ENCODE results near the gene POC1A. TPM values are rescaled to one million over a fixed set of nuclear protein-coding genes. Genes with fewer than 3 reads are reported as not detected.

Gene POC1A
- total and polyA plus RNA-seq, 4 experiments from 2014 or later: 0.36 to 2.4 (median 1.0) TPM

- no peak overlapping the region for H3K27ac ChIP-seq (ENCODE audit: low read depth, low read length)
- H3K9me3 ChIP-seq (ENCODE audit: control insufficient read depth in 1 of 2, low read length in 2 of 2): no peaks in the 10 kb centered on the region
- H3K27ac Mint-ChIP-seq: peak overlapping the region in 2 of 7 donors; percentile 10 to 86
- ChIA-PET POLR2A (ENCODE audit: partially characterized antibody) (interaction anchor here (0.7 kb wide), 1 partner anchor 136 kb away, joined by 6 read pairs; the partner anchor contains the start of gene PPM1M), CTCF (ENCODE audit: partially characterized antibody) (interaction anchor here (1.0 to 1.9 kb wide), 5 partner anchors 10 to 109 kb away, joined by 3 to 5 read pairs (median 3); no protein-coding TSS in a partner anchor)
- no peaks in the 10 kb centered on the region for H3K36me3 Mint-ChIP-seq
- H3K4me3 Mint-ChIP-seq: no peak overlapping the region
- H3K4me1 Mint-ChIP-seq: peaks cover 0 to 2% (median 0%) of the 10 kb centered on the region in 4 donors
- no peaks in the 10 kb centered on the region for H3K4me1 ChIP-seq (ENCODE audit: insufficient read depth, low read length)
- intact Hi-C loops (cut with micrococcal nuclease): no loop called here
- no peaks in the 10 kb centered on the region for H3K27me3 ChIP-seq (ENCODE audit: insufficient read depth, low read length)
- no peak for DNase-seq
- H3K27me3 Mint-ChIP-seq: no peaks in the 10 kb centered on the region
- no peaks in the 10 kb centered on the region for H3K9me3 Mint-ChIP-seq
- H3K36me3 ChIP-seq (ENCODE audit: insufficient read depth, low read length): no peaks in the 10 kb centered on the region
- no peak overlapping the region for H3K4me3 ChIP-seq (ENCODE audit: low read length in 2 of 2)
Observed at GRCh38 chr3:52109611-52110301, 44.5 kb downstream of the POC1A start.

GRCh38 chr3:52108302-52109232, 45.7 kb downstream of the POC1A start:
- Mint-ChIP-seq H3K27me3 (no peaks in the 10 kb centered on the region), H3K9me3 (no peaks in the 10 kb centered on the region), H3K4me1 (peaks cover 0 to 2% (median 0%) of the 10 kb centered on the region in 4 donors), H3K27ac (peak overlapping the region in 2 of 7 donors; percentile 5 to 67), H3K4me3 (no peak overlapping the region), H3K36me3 (no peaks in the 10 kb centered on the region)
- no peak for DNase-seq
- H3K4me1 ChIP-seq (ENCODE audit: insufficient read depth, low read length): no peaks in the 10 kb centered on the region
- ChIA-PET POLR2A (ENCODE audit: partially characterized antibody) (no interaction called here), CTCF (ENCODE audit: partially characterized antibody) (interaction anchor here (1.3 to 1.9 kb wide), 3 partner anchors 9 to 108 kb away, joined by 3 to 5 read pairs (median 3); no protein-coding TSS in a partner anchor)
- H3K9me3 ChIP-seq (ENCODE audit: control insufficient read depth in 1 of 2, low read length in 2 of 2): no peaks in the 10 kb centered on the region
- intact Hi-C loops (cut with micrococcal nuclease): no loop called here
- H3K27ac ChIP-seq (ENCODE audit: low read depth, low read length): no peak overlapping the region
- no peaks in the 10 kb centered on the region for H3K36me3 ChIP-seq (ENCODE audit: insufficient read depth, low read length)
- H3K27me3 ChIP-seq (ENCODE audit: insufficient read depth, low read length): no peaks in the 10 kb centered on the region
- no peak overlapping the region for H3K4me3 ChIP-seq (ENCODE audit: low read length in 2 of 2)

- peaks cover 0 to 3% (median 0%) of the 10 kb centered on the region in 8 donors for H3K9me3 Mint-ChIP-seq
- H3K27ac Mint-ChIP-seq: no peak overlapping the region
- no peaks in the 10 kb centered on the region for H3K4me1 ChIP-seq (ENCODE audit: insufficient read depth, low read length)
- ChIA-PET POLR2A (ENCODE audit: partially characterized antibody) (no interaction called here), CTCF (ENCODE audit: partially characterized antibody) (no interaction called here)
- H3K27ac ChIP-seq (ENCODE audit: low read depth, low read length): no peak overlapping the region
- no peak overlapping the region for H3K4me3 ChIP-seq (ENCODE audit: low read length in 2 of 2)
- no peaks in the 10 kb centered on the region for H3K9me3 ChIP-seq (ENCODE audit: control insufficient read depth in 1 of 2, low read length in 2 of 2)
- no peaks in the 10 kb centered on the region for H3K27me3 Mint-ChIP-seq
- H3K27me3 ChIP-seq (ENCODE audit: insufficient read depth, low read length): no peaks in the 10 kb centered on the region
- H3K36me3 ChIP-seq (ENCODE audit: insufficient read depth, low read length): no peaks in the 10 kb centered on the region
- DNase-seq: no peak
- peaks cover 0 to 4% of the 10 kb centered on the region in 2 donors for H3K36me3 Mint-ChIP-seq
- intact Hi-C loops (cut with micrococcal nuclease): no loop called here
- peaks cover 0 to 2% (median 0%) of the 10 kb centered on the region in 4 donors for H3K4me1 Mint-ChIP-seq
- H3K4me3 Mint-ChIP-seq: no peak overlapping the region
Observed at GRCh38 chr3:52106951-52107611, 47.1 kb downstream of the POC1A start.

- H3K27me3 ChIP-seq (ENCODE audit: insufficient read depth, low read length): no peaks in the 10 kb centered on the region
- intact Hi-C loops (cut with micrococcal nuclease): no loop called here
- H3K36me3 ChIP-seq (ENCODE audit: insufficient read depth, low read length): no peaks in the 10 kb centered on the region
- no peak for DNase-seq
- Mint-ChIP-seq H3K4me3 (no peak overlapping the region), H3K27ac (no peak overlapping the region), H3K27me3 (no peaks in the 10 kb centered on the region), H3K4me1 (peaks cover 0 to 2% (median 0%) of the 10 kb centered on the region in 4 donors), H3K36me3 (peaks cover 1 to 12% of the 10 kb centered on the region in 2 donors), H3K9me3 (peaks cover 0 to 15% (median 12%) of the 10 kb centered on the region in 8 donors)
- H3K4me1 ChIP-seq (ENCODE audit: insufficient read depth, low read length): no peaks in the 10 kb centered on the region
- ChIA-PET CTCF (ENCODE audit: partially characterized antibody) (interaction anchor here (0.6 to 1.7 kb wide), 2 partner anchors 14 to 711 kb away, joined by 3 to 4 read pairs; no protein-coding TSS in a partner anchor), POLR2A (ENCODE audit: partially characterized antibody) (interaction anchor here (0.6 kb wide), 1 partner anchor 94 kb away, joined by 4 read pairs; no protein-coding TSS in a partner anchor)
- no peak overlapping the region for H3K4me3 ChIP-seq (ENCODE audit: low read length in 2 of 2)
- H3K9me3 ChIP-seq (ENCODE audit: control insufficient read depth in 1 of 2, low read length in 2 of 2): no peaks in the 10 kb centered on the region
- H3K27ac ChIP-seq (ENCODE audit: low read depth, low read length): no peak overlapping the region
Observed at GRCh38 chr3:52104684-52105640, 49.3 kb downstream of the POC1A start.

GRCh38 chr3:52102934-52103333, 51.3 kb downstream of the POC1A start:
- no peak overlapping the region for H3K4me3 ChIP-seq (ENCODE audit: low read length in 2 of 2)
- CTCF ChIA-PET (ENCODE audit: partially characterized antibody): no interaction called here
- H3K36me3 ChIP-seq (ENCODE audit: insufficient read depth, low read length): no peaks in the 10 kb centered on the region
- DNase-seq: no peak
- no peaks in the 10 kb centered on the region for H3K27me3 ChIP-seq (ENCODE audit: insufficient read depth, low read length)
- no peak overlapping the region for H3K27ac ChIP-seq (ENCODE audit: low read depth, low read length)
- Mint-ChIP-seq H3K27me3 (no peaks in the 10 kb centered on the region), H3K27ac (no peak overlapping the region), H3K4me3 (no peak overlapping the region), H3K9me3 (peaks cover 0 to 15% (median 12%) of the 10 kb centered on the region in 8 donors), H3K36me3 (peaks cover 1 to 12% of the 10 kb centered on the region in 2 donors), H3K4me1 (no peaks in the 10 kb centered on the region)
- H3K4me1 ChIP-seq (ENCODE audit: insufficient read depth, low read length): no peaks in the 10 kb centered on the region
- no peaks in the 10 kb centered on the region for H3K9me3 ChIP-seq (ENCODE audit: control insufficient read depth in 1 of 2, low read length in 2 of 2)
- POLR2A ChIA-PET (ENCODE audit: partially characterized antibody): no interaction called here
- intact Hi-C loops (cut with micrococcal nuclease): no loop called here

GRCh38 chr3:52099001-52099401, 55.2 kb downstream of the POC1A start:
- H3K4me3 ChIP-seq (ENCODE audit: low read length in 2 of 2): no peak overlapping the region
- no peaks in the 10 kb centered on the region for H3K27me3 Mint-ChIP-seq
- H3K4me1 ChIP-seq (ENCODE audit: insufficient read depth, low read length): no peaks in the 10 kb centered on the region
- H3K27me3 ChIP-seq (ENCODE audit: insufficient read depth, low read length): no peaks in the 10 kb centered on the region
- ChIA-PET POLR2A (ENCODE audit: partially characterized antibody) (no interaction called here), CTCF (ENCODE audit: partially characterized antibody) (no interaction called here)
- H3K27ac Mint-ChIP-seq: peak overlapping the region in 1 of 7 donors; percentile 8
- no peak for DNase-seq
- H3K4me1 Mint-ChIP-seq: no peaks in the 10 kb centered on the region
- H3K9me3 Mint-ChIP-seq: peaks cover 0 to 15% (median 12%) of the 10 kb centered on the region in 8 donors
- no peak overlapping the region for H3K4me3 Mint-ChIP-seq
- H3K36me3 ChIP-seq (ENCODE audit: insufficient read depth, low read length): no peaks in the 10 kb centered on the region
- intact Hi-C loops (cut with micrococcal nuclease): no loop called here
- peaks cover 1 to 12% of the 10 kb centered on the region in 2 donors for H3K36me3 Mint-ChIP-seq
- H3K9me3 ChIP-seq (ENCODE audit: control insufficient read depth in 1 of 2, low read length in 2 of 2): no peaks in the 10 kb centered on the region
- no peak overlapping the region for H3K27ac ChIP-seq (ENCODE audit: low read depth, low read length)

All from CD4-positive, alpha-beta memory T cell (primary cell).